Keratinocyte (primary cell): ENCODE results near the gene NARS2. TPM values are rescaled to one million over a fixed set of nuclear protein-coding genes. Genes with fewer than 3 reads are reported as not detected.

Experiments used
- DNase-seq: peaks from one replicate; pipeline ENCODE4 v3.0.0-alpha.2; 2011; ENCODE audit warnings: low read depth, missing footprints, low spot score
- FAIRE-seq: peaks from 2 replicates; lab custom pipeline; 2011; peaks lifted over from hg19 to GRCh38; lab: Jason Lieb, UNC
- H2AFZ ChIP-seq: 2 replicates; pipeline ENCODE4 v1.6.0; 2012; ENCODE audit warnings: low read length, control low read depth, inconsistent platforms; ENCODE audit not compliant: control insufficient read depth
- H3K27ac ChIP-seq: 2 replicates; pipeline ENCODE4 v1.5.1; 2011; ENCODE audit warnings: low read length; ENCODE audit not compliant: control insufficient read depth, insufficient read depth
- H3K27me3 ChIP-seq: 3 replicates; pipeline ENCODE4 v1.6.0; 2011; ENCODE audit warnings: low read length; ENCODE audit not compliant: control insufficient read depth, insufficient read depth; ENCODE audit errors: extremely low read depth
- H3K36me3 ChIP-seq, 2 experiments: 2 replicates in 1 of 2; 3 replicates in 1 of 2; pipeline ENCODE4 v1.5.1; 2011; ENCODE audit warnings: low read length in 2 of 2, mild to moderate bottlenecking in 1 of 2; ENCODE audit not compliant: control insufficient read depth in 2 of 2, insufficient read depth in 2 of 2; ENCODE audit errors: extremely low read depth in 1 of 2
- H3K4me1 ChIP-seq: 3 replicates; pipeline ENCODE4 v1.5.1; 2011; ENCODE audit warnings: low read length; ENCODE audit not compliant: control insufficient read depth, insufficient read depth; ENCODE audit errors: extremely low read depth
- H3K4me2 ChIP-seq: 3 replicates; pipeline ENCODE4 v1.6.0; 2011; ENCODE audit warnings: low read depth, low read length; ENCODE audit not compliant: control insufficient read depth, insufficient read depth; ENCODE audit errors: extremely low read depth
- H3K4me3 ChIP-seq, 3 experiments: fragments of 200-600 bp in 1 of 3; sonication (generic) in 1 of 3; 2 replicates in 2 of 3; 3 replicates in 1 of 3; pipeline ENCODE4 v1.5.1; 2011 to 2016; ENCODE audit warnings: low read length in 3 of 3, mild to moderate bottlenecking in 3 of 3, control low read depth in 2 of 3, inconsistent platforms in 1 of 3, low read depth in 1 of 3, mixed read lengths in 1 of 3, mixed run types in 1 of 3, moderate library complexity in 1 of 3; ENCODE audit not compliant: control insufficient read depth in 2 of 3, insufficient read depth in 2 of 3; ENCODE audit errors: extremely low read depth in 1 of 3
- H3K79me2 ChIP-seq: 2 replicates; pipeline ENCODE4 v1.6.0; 2012; ENCODE audit warnings: low read length; ENCODE audit not compliant: control insufficient read depth, insufficient read depth
- H3K9ac ChIP-seq: 3 replicates; pipeline ENCODE4 v1.6.0; 2011; ENCODE audit warnings: low read length; ENCODE audit not compliant: control insufficient read depth, insufficient read depth; ENCODE audit errors: extremely low read depth
- H3K9me1 ChIP-seq: 3 replicates; pipeline ENCODE4 v1.6.0; 2011; ENCODE audit warnings: low read length; ENCODE audit not compliant: control insufficient read depth, insufficient read depth; ENCODE audit errors: extremely low read depth
- H3K9me3 ChIP-seq: 2 replicates; pipeline ENCODE4 v1.5.1; 2012; ENCODE audit warnings: low read depth, low read length; ENCODE audit not compliant: control insufficient read depth
- H4K20me1 ChIP-seq: 3 replicates; pipeline ENCODE4 v1.6.0; 2011; ENCODE audit warnings: low read length; ENCODE audit not compliant: control insufficient read depth, insufficient read depth; ENCODE audit errors: extremely low read depth
- CTCF ChIP-seq, 3 experiments: IDR thresholded peaks in 1 of 3; conservative IDR thresholded peaks in 1 of 3; optimal IDR thresholded peaks in 1 of 3; 2 replicates in 2 of 3; 3 replicates in 1 of 3; pipeline versions ENCODE3 to v1.5.1; 2011; ENCODE audit warnings: low read length in 3 of 3, mild to moderate bottlenecking in 3 of 3, moderate library complexity in 2 of 3, control low read depth in 1 of 3, inconsistent platforms in 1 of 3; ENCODE audit not compliant: insufficient read depth in 2 of 3; ENCODE audit errors: extremely low read depth in 1 of 3
- EZH2 ChIP-seq: IDR thresholded peaks from one replicate; pipeline ENCODE4 v1.6.1; 2012; ENCODE audit warnings: inconsistent platforms, mild to moderate bottlenecking, low read length, moderate library complexity
- dilution Hi-C: fragments of 300-500 bp; cut with MboI; formaldehyde crosslinking; loops from one replicate; pipeline ENCODE4 v1.7.0; 2020; ENCODE audit warnings: low sequenced_read_pairs; ENCODE audit not compliant: extremely low pct_ligation_motif_present
- polyA plus RNA-seq, 5 experiments: library from polyadenylated mRNA; depleted of rRNA in 3 of 5; stranded (reverse) in 3 of 5; stranded (forward) in 1 of 5; unstranded in 1 of 5; fragments of >200 nt; gene quantifications; 1 replicate in 1 of 5; 2 replicates in 3 of 5; 3 replicates in 1 of 5; pipeline versions ENCODE4 v1.2.1 to v1.2.3, GENCODE V29; 2011 to 2012; ENCODE audit warnings: missing spikeins in 2 of 5, low read depth in 1 of 5, low replicate concordance in 1 of 5

The NARS2 gene
- polyA plus RNA-seq, 1 donor (not counting 4 experiments of a cell fraction or from before 2014, with no cell fraction given), result 28.8 TPM

GRCh38 chr11:78415338-78415737 lies 159.3 kb downstream of the NARS2 start:
- TF ChIP-seq EZH2, result no peak
- no peak for TF ChIP-seq CTCF (optimal IDR thresholded peaks at IDR 0.05 in 1 of 3, IDR thresholded peaks at IDR 0.05 in 1 of 3, conservative IDR thresholded peaks at IDR 0.05 in 1 of 3; ENCODE audit: extremely low read depth in 1 of 3, insufficient read depth in 2 of 3, low read length in 3 of 3)
- FAIRE-seq, result no peak
- Histone ChIP-seq H4K20me1 (no peaks in the 10 kb centered on the region), H3K9ac (no peak overlapping the region), H2AFZ (no peak overlapping the region), H3K79me2 (no peaks in the 10 kb centered on the region), H3K9me3 (no peaks in the 10 kb centered on the region), H3K4me1 (peaks cover 20% of the 10 kb centered on the region), H3K4me3 (no peak overlapping the region), H3K4me2 (no peak overlapping the region), H3K27ac (no peak overlapping the region), H3K27me3 (peaks cover 13% of the 10 kb centered on the region), H3K36me3 (no peaks in the 10 kb centered on the region), H3K9me1 (no peaks in the 10 kb centered on the region)
- dilution Hi-C loops, result no loop called here
- DNase-seq, result no peak

- FAIRE-seq (no peak), DNase-seq (no peak)
- dilution Hi-C loops, result no loop called here
These were observed 160.2 kb downstream of the NARS2 start for GRCh38 chr11:78414321-78415051.

More at GRCh38 chr11:78414321-78415051, 160.2 kb downstream of the NARS2 start:
- H3K79me2 ChIP-seq, result no peaks in the 10 kb centered on the region
- no peaks in the 10 kb centered on the region for H4K20me1 ChIP-seq
- H3K4me1 ChIP-seq, result peaks cover 18% of the 10 kb centered on the region
- H3K4me3 ChIP-seq, result no peak overlapping the region
- H3K9me3 ChIP-seq, result no peaks in the 10 kb centered on the region
- no peak for TF ChIP-seq EZH2
- TF ChIP-seq CTCF (optimal IDR thresholded peaks at IDR 0.05 in 1 of 3, IDR thresholded peaks at IDR 0.05 in 1 of 3, conservative IDR thresholded peaks at IDR 0.05 in 1 of 3; ENCODE audit: extremely low read depth in 1 of 3, insufficient read depth in 2 of 3, low read length in 3 of 3), result peak in 2 of 3 experiments; percentile 39 to 43
- no peak overlapping the region for H2AFZ ChIP-seq
- H3K27ac ChIP-seq, result no peak overlapping the region
- no peaks in the 10 kb centered on the region for H3K36me3 ChIP-seq
- H3K9me1 ChIP-seq, result no peaks in the 10 kb centered on the region
- no peak overlapping the region for H3K9ac ChIP-seq
- no peak overlapping the region for H3K4me2 ChIP-seq
- H3K27me3 ChIP-seq, result peaks cover 13% of the 10 kb centered on the region
